HG03025 (cell line): Measurements from ENCODE around the gene BPIFA1.

Experiments used
- ATAC-seq: cut with Tn5 transposase; IDR thresholded peaks from one replicate; pipeline ENCODE4 v1.9.1; 2021; ENCODE audit warnings: mild to moderate bottlenecking, moderate library complexity; ENCODE audit not compliant: unreplicated experiment, low FRiP score

BPIFA1 gene

GRCh38 chr20:33235696-33236095, at the start of gene BPIFA1:
Gene BPIFA1 (plus strand): TSS chr20:33235996. CDS start chr20:33237712, 1,716 bp downstream.
- ATAC-seq, result no peak

DNA sequence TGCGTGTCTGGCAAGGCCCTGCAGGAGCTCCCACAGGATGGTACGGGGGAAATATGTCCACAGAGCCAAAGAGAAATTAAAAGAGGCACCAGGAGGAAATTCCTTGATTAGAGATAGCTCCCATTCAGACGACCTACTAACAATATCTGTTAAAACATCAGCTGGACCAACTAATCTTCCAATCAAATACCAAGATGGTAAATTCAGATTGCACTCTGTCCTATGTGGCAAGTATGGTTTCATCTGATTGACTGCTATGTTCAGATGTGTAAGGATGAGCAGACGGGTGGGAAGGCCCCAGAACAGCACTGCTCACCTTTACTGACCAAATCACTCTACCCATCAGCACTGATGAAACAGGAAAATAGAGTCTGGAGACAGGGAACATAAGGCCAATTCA, 48.3 kb upstream of the BPIFA1 start:
- ATAC-seq, result no peak

DNA sequence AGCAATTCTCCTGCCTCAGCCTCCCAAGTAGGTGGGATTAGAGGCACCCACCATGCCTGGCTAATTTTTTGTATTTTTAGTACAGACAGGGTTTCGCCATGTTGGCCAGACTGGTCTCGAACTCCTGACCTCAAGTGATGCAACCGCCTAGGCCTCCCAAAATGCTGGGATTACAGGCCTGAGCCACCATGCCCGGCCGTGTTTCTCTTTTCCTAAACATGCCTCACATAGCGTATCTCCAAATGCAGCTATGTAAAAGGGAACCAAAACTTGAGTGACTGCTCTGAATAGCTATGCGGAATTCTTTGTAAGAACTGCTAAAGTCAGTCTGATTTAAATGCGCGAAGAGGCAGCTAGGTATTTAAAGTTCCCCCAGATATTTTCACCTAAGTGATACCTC, 47.4 kb upstream of the BPIFA1 start:
- no peak for ATAC-seq

- ATAC-seq, result no peak
Measured at GRCh38 chr20:33191484-33191883, 44.3 kb upstream of the BPIFA1 start.

GRCh38 chr20:33191955-33192354, 43.8 kb upstream of the BPIFA1 start:
- no peak for ATAC-seq

DNA sequence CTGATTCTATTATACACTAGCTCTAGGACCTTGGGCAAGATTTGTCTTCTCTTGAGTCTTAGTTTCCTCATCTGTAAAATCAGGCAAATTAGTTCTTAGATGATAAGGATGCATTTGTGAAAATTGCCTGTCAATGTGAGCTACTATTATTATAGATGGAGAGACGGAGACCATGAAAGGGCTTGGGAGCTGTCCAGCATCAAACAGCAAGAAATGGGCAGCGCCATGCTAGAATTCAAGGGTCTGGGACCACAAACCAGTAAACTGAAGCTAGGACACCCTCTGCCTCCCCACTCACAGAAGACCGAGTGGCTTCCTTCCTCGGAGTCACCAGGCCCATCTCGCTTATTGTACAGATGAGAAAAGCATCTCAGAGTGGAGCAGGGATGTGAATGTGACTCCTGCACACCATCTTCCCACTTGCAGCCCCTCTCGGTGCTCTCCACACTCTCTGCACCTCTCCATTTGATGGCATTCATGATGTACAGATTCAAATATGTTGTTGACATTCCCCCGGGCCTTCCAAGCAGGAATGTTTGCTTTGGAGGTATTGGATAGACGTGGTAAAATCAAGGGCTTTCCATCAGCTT, 42.8 kb upstream of the BPIFA1 start:
- ATAC-seq, result no peak

GRCh38 chr20:33199026-33199425, 36.8 kb upstream of the BPIFA1 start:
- no peak for ATAC-seq

GRCh38 chr20:33202451-33202850, 33.3 kb upstream of the BPIFA1 start:
- ATAC-seq, result no peak

GRCh38 chr20:33203444-33203843, 32.4 kb upstream of the BPIFA1 start:
- ATAC-seq, result no peak

GRCh38 chr20:33209789-33210188, 26.0 kb upstream of the BPIFA1 start:
- no peak for ATAC-seq

DNA sequence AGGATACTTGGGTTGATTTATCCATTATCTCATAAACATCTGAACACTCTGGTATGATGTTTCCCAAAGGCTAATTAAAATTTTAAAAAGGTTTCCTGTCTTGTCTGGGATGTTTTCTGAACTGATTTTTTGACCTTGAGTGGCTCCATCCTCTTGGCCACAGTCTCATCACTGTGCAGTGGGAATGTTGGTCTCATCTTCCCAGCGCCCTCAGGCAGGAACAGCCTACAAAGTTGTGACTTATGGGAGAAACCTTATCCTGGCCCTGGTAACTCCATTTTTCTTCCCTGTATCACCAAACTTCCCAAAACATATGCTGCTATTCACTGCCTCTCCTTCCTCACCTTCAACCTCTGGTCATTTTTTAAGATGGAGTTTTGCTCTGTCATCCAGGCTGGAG, 25.4 kb upstream of the BPIFA1 start:
- ATAC-seq, result no peak

DNA sequence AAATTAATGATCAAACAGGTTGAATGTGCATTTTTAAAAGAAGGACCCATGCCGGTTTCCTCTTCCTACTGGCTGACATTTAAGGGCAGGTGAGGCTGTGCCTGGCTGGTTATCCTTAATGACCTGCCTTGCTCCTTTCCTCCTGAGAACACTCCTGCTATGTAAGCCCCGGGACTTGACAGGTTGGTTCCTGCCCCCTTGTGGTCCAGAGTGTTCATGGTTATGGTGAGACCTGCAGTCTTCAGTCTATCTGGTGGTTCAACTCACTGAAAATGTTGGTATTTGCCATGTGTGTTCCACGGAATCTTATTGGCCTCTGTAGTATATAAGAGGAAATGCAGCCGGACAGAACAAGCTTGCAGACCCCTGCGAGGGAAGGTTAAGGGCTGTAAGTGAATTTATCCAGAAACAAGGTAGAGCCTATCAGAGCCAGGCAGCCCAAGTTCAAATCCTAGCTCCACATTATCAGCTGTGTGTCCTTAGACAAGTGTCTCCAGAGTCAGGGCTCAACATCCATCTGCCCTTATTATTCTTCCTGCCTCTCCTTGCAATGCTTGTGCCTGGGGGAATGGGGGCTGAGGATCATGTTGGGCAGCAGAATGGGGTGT, 23.9 kb upstream of the BPIFA1 start:
- ATAC-seq, result no peak

GRCh38 chr20:33217052-33217451, 18.7 kb upstream of the BPIFA1 start, which contains the start of gene BPIFA3:
Gene BPIFA3 (plus strand): TSS chr20:33217352. CDS start chr20:33217537, 185 bp downstream.
- ATAC-seq, result no peak

GRCh38 chr20:33224399-33224798, 11.4 kb upstream of the BPIFA1 start:
- no peak for ATAC-seq

DNA sequence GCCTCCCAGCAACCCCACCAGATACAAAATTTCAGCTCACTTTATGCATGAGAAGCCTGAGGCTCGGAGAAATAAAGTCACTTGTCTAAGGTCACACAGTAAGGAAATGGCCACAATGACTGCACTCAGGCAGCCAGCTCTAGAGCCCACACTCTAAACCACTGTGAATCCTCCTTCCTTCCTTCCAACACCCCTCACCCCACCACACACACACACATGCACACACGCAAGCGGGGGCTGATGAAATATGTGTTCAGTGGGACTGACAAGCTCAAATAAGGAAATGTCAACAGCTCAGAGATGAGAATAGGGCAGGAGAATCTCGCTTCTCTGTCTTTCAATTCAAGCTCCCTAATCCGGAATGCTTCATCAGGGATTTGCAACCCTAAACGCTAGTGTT, 6.0 kb upstream of the BPIFA1 start:
- no peak for ATAC-seq

- ATAC-seq, result no peak
Measured at GRCh38 chr20:33231237-33231636, 4.6 kb upstream of the BPIFA1 start.

DNA sequence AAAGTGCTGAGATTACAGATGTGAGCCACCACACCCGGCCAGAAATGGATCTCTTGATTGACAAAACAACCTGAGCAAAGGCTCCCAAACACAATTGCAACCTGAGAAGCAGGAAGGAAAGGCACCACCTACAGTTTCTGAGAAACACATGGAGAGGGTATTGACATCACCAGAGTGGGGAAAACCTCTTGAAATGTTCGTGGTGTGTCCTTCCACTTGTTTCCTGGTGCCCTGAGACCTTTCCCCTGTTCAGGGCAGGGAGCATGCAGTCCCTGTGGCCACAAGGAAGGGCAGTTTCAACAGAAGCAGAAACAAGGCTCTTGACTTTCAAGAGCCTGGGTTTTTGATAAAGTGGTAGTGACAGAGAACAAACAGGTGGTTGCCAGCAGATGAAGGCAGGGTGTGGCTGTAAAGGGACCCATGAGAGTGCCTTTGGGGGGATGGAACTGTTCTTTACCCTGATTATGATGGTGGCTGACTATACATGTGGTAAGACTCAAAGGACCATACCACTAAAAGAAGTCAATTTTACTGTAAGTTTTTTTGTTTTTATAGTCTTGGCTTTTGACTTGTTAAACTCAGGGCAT, 3.2 kb upstream of the BPIFA1 start:
- no peak for ATAC-seq

DNA sequence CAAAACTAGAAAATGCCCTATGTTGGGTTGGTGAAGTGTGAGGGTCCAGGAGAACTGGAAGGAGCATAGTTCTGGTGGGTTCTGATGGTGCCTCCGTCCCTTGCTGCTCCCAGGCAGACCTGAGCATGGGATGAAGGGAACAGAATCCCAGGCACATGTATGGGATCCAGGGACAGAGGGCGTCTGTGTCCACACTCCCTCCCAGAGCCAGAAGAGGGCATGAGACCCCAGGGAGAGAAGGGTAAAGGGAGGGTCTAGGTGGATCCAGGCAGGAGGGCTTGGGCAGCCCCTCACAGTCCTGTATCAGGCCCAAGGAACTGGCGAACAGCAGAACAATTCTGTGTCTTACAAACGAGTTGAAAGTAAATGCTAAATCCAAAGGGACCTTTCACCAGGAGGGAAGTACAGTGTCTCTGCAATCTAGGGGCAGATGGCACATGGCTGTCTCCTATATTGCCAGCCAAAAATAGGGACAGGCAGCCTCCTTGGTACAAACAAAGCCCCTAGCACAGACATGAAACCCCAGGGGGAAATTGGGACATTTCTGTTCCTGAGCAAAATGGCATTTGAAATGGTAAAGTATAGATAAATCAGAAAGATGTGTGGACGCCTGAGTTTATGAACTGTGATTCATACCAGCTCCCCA, 2.5 kb upstream of the BPIFA1 start:
- ATAC-seq, result no peak

DNA sequence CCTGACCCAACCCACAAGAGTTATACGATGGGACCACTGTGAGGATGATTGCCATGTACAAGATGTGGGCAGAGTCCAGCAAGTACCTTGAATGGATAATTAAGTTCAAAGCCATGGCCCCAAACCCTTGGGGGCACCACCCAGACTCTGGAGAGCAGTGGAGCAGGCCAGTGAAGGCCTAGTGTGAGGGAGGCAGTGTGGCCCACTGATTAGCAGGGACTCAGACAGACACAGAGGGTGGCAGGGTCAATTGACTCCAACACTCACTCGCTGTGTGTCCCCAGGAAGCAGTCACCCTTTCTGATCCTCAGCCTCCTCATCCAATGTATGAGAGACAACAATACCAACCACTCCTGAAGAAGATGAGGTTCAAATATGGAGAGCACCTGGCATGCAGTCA, 1.7 kb upstream of the BPIFA1 start:
- ATAC-seq, result no peak

DNA sequence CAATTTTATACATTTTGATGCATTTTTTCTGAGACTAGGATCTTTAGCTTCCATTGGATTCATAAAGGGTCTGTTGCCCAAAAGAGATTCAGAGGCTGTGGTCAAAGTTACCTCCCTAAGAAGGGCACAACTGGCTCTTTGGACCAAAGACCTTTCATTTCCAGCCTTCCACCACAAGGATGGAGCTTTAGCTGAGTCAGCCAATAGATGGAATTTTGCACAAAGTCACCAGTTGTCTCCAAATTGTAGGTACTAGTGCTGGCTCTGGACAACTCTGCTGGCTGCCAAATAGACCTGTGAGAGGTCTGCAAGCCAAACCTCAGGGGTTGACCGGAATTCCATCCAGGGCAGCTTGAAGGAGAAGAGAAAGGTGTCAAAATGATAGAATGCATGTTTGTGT, 555 bp downstream of the BPIFA1 start:
- ATAC-seq, result no peak

- no peak for ATAC-seq
Measured at GRCh38 chr20:33237989-33238388, 2.2 kb downstream of the BPIFA1 start.

- no peak for ATAC-seq
Measured at GRCh38 chr20:33239418-33239817, 3.6 kb downstream of the BPIFA1 start.
